ENCODE data around the gene MBD3. TPM values are rescaled to one million over a fixed set of nuclear protein-coding genes. Genes with fewer than 3 reads are reported as not detected.

The MBD3 gene
- total RNA-seq, 1 donor from 2014 or later = 98.2 TPM

DNA sequence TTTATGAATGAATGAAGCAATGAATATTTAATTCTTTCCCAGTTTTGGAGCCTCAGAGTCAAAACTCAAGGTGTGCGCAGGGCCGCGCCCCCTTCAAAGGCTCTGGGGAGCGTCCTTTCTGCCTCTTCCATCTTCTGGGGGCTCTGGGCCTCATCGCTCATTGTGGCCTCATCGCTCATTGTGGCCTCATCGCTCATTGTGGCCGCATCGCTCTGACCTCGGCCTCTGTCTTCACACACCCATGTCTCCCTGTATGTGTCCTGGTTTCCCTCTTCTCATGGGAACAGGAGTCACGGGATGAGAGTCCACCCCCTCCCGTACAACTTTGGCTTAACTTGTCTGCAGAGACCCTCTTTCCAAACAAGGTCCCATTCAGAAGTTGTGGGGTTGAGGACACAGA, 21.3 kb downstream of the MBD3 start:
- no peak for DNase-seq (ENCODE audit: low read depth)

DNA sequence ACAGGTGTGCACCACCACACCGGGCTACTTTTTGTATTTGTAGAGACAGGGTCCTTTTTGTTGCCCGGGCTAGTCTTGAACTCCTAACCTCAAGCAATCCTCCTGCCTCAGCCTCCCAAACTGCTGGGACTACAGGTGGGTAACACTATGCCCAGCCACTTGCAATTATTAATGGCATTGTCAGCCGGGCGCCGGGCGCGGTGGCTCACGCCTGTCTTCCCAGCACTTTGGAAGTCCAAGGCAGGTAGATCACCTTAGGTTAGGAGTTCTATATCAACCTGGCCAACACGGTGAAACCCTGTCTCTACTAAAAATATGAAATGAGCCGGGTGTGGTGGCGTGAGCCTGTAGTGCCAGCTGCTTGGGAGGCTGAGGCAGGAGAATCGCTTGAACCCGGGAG, 21.8 kb downstream of the MBD3 start:
- DNase-seq (ENCODE audit: low read depth) = no peak

DNA sequence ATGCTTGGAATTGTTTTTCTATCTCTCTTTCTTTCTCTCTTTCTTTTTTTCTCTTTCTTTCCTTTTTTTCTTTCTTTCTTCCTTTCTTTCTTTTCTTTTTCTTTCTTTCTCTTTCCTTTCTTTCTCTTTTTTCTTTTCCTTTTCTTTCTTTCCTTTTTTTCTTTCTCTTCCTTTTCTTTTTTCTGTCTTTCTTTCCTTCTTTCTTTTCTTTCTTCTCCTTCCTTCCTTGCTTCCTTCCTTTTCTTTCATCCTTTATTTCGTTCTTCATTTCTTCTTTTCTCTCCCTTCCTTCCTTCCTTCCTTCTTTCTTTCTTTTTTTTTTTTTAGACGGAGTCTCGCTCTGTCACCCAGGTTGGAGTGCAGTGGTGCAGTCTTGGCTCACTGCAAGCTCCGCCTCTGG, 22.7 kb downstream of the MBD3 start:
- DNase-seq (ENCODE audit: low read depth) = no peak

DNA sequence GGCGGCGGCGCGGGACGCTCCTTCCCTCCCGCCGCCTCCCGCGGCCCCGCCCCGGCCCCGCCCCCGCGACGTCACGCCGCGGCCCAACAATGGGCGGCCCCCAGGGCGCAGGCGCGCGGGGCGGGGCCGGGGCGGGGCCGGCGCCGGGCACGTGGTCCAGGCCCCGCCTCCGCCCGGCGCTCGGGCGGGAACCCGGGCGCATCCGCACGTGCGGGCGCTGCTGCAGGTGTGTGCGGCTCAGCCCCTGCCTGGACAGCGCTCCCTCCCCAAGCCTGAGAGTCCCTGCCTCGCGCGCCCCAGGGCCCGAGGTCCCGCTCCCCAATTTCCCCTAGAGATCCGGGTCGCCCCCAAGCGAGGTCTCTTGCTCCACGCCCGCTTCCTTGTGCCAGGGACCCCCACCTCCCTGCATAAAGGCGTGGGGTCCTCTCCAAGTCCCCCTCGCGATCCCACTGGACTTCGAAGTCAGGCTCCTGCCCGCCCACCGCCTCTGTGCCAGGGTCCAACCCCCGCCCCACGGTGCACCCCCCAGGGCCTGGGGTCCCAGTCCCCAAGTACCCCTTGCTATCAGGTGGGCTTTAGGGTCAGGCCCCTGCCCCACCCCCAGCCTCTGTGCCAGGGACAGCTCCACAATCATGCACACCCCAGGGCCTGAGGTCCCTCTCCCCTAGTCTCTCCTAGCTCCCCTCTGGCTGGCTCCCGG, 24.2 kb downstream of the MBD3 start, which contains the start of gene MEX3D:
MEX3D (minus strand) TSS at position 6 of the 700 bp plus-strand sequence. CDS start 267 bp downstream, outside the sequence.
- DNase-seq (ENCODE audit: low read depth) = no peak

DNA sequence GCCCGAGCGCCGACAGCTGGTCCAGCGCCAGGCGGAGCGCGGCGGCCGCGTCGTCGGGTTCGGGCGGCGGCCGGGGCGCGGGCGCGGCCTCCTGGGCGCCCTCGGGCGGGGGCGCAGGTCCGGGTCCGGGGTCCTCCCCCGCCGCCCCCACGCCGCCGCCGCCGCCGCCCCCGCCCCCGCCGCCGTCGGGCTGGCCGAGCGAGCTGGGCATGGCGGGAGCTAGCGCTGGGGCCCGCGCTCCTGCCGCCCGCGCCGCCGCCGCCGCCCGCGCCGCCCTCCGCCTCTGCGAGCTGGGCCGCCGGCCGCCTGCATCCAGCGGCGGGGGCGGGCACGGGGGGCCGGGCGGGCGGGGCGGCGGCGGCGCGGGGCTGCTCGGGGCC, 24.8 kb downstream of the MBD3 start:
- DNase-seq (ENCODE audit: low read depth) = no peak

DNA sequence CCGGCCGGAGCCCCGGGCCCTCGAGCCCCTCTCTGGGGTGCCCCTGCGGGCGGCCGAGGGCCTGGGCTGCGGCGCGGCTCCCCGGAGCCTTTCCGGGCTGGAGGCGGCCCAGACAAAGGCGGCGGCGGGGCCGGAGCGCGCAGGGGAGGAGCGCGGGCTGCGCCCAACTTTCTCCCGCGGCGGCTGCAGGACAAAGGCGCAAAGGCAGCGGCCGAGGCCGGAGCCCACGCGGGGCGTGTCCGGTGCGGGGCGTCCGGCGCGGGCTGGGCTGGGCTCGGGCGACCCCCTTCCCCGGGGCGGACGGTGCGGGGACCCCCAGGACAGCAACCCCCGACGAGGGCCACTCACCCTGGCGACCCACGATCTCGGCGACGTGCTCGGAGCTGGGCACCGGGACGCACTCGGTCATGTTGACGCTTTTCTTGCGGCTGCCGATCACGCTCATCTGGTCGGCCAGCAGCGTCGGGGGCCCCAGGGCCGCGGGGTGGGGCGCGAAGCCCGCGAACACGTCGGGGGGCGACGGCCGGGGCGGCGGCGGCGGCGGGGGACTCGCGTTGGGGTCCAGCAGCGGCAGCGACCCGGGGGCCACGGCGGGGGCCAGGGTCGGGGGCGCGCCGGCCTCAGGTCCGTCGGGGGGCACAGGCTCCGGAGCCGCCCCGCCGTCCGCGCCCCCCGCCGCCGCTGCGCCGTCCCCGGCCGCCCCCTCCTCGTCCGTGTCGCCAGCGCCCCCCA, 25.4 kb downstream of the MBD3 start:
- no peak for DNase-seq (ENCODE audit: low read depth)

DNA sequence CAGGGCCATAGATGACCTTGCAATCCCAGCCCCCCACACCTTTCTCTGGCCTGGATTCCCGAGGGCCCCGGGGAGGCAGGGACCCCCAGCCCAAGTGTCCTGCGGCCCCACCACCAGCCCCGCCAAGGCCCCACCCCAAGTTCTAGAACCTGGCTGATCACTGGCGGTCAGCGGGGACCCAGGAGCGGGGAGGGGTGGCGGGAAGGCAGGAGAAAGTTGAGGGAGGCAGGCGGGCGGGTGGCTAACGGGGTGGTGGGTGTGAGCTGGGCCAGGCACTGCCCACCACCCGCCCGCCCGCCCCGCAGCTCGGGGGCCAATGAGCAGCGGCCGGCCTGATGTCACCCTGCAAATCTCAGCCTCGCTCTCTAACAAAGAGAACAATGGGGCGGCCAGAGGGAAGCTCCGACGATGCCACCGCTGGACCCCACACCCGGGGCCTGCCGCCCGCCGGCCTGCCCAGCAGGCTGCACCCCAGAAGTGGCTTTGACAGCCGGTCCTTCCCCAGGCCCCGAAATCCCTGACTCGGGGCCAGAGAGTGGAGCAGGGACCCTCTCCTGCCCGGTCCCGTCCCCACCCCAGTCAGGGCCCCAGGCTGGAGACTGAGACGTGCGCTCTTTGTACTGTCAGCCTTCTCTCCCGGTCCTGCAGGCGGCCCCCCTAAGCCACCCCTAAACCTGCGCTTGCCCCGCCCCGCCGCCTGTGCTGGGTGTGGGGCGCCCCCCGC, 26.1 kb downstream of the MBD3 start:
- DNase-seq (ENCODE audit: low read depth) = peak; percentile 52

DNA sequence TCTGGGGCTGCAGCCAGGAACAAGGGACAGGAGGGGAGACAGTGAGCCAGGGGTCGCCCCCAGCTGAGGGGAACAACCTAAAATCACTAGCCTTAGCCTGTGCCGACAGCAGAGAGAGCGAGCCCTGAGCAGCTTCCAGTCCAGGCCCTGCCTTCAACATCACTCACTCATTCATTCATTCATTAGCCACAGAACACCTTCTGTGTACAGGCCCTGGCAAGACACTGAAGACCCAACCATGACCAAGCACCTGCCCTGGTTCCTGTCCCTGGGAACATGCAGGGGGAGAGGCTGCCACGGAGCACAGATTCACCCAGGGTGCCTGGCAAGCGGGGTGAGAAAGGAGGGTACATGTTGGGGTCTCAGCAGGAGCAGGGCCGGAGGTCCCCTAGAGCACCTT, 29.4 kb downstream of the MBD3 start:
- no peak for DNase-seq (ENCODE audit: low read depth)

DNA sequence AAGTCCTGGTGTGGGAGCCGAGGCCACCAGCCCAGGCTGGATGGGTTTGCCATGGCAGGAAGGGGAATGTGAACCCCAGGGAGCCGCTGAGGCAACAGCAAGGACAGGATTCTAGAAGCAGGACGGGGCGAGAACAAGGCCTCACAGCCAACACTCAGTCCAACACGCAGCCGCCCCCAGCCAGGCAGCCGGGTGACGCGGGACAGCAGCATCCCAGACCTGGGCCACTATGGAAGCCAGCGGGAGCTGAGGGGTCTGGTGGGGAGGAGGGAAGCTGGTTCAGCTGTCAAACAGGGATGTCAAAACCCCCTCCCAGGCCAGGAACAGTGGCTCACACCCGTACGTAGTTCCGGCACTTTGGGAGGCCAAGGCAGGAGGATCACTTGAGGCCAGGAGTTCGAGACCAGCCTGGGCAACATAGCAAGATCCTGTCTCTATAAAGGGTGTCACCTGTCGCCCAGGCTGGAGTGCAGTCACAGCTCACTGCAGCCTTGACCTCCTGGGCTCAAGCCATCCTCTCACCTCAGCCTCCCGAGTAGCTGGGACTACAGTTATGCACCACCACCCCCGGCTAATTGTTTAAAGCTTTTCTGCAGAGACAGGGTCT, 31.3 kb downstream of the MBD3 start:
- DNase-seq (ENCODE audit: low read depth) = no peak

DNA sequence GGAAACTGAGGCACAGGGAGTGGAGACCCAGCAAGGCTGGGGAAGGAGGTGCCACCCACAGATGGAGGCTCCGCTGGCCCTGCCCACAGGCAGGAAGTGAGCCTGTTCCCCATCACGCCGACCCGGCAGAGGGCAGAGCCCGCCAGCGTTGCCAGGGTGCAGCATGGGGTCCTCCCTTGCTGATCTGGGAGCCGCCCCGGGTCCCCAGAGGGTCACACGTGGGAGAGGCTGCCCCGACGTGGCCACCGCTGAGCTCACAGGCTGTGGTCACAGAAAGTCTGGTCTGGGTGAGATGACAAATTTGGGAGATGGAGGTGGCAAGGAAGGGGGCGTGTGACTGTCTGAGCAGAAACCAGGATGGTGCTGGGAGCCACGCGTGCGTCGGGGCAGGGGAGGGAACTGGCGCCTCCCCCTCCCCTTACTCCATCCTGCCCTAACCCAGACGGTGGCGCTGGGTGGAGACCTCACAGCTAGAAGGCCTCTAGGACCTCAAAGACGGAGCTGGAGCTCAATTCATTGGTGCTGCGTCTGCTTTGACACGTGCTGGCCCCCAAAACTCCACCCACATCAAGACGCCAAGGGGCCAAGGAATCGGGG, 32.3 kb downstream of the MBD3 start:
- DNase-seq (ENCODE audit: low read depth) = no peak

DNA sequence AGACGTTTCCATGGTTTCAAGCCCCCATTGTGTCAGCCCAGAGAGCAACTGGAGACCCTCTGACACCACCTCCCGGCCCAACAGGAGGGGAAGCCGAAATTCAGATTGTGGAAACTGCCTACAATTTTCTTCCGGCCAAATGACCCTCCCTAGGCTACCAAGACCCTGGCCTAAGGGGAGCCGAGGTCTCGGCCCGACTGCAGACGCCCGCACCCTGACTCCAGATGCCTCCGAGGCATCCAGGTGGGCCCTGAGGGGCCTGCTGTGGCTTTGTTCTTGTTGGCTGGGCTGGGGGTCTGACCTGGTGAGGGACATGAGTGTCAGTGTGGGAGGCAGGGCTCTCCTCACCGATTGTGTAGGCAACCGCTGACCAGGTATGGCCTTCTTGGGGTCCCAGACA, 34.1 kb downstream of the MBD3 start:
- DNase-seq (ENCODE audit: low read depth) = no peak

DNA sequence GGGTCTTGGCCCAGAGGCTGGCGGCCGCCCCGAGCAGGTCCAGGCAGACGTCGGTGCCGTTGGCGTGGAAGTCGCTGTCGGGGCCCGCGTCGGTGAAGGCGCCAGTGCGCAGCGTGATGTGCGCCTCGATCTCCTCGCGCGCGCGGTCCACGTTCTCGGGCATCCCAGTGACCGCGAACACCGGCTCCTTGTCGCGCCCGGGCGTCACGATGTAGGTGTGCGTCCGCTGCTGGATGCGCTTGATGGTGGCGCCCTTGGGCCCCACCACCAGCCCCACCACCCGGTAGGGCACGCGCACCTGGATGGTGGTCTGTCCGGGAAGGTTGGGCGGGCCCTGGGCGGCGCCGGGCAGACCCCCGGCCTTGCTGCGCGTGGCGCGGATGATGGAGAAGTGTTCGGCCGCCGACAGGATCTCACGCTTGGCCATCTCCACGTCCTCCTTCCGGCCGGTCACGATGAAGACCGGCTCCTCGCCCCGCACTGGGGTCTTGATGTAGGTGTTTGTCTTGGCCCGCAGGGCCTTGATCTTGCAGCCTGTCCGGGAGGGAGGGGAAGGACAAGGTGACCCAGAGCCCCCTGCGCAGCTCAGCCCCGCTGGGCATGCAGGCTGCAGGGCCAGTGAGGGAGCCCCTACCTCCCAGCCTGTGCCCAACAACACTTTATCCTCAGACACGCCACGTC, 36.1 kb downstream of the MBD3 start:
- no peak for DNase-seq (ENCODE audit: low read depth)

DNA sequence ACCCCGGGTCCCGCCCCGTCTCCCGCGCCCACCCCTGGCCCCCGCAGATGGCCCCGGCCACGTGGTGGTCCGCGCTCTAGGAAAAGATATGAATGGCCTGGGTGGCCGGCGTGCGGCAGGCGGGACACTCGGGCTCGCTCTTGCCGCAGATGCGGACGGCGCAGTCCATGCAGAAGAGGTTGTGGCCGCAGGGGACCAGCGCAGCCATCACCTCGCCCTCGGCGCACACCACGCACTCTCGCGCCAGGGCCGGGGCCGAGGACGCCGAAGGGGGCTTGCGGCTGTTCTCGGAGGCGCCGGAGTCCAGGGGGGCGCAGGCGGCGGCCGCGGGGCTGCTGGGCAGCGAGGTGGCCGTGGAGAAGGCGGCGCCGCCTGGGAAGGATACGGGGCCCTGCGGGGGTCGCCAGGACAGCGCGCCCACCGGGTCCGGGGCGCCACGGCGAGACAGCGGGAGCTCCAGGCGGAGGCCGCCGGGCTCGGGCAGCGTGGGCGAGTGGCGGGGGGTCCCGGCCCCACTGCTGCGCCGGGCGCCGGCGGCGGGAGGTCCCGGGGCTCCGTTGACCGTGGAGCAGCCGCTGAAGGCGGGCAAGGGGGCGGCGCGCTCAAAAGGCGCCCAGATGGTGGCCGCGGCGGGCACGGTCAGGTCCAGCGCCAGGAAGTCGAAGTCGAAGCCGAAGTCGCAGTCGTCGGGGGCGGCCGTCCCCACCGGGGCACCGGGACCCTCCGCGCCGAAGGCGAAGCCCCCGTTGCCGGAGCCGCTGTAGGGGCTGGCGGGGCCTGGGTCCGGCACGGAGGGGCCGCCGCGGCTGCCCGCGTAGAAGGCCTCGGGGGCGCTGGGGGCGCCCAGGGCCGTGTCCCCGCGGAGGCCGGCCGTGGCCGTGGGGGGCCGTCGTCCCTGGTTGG, 36.9 kb downstream of the MBD3 start:
- no peak for DNase-seq (ENCODE audit: low read depth)

DNA sequence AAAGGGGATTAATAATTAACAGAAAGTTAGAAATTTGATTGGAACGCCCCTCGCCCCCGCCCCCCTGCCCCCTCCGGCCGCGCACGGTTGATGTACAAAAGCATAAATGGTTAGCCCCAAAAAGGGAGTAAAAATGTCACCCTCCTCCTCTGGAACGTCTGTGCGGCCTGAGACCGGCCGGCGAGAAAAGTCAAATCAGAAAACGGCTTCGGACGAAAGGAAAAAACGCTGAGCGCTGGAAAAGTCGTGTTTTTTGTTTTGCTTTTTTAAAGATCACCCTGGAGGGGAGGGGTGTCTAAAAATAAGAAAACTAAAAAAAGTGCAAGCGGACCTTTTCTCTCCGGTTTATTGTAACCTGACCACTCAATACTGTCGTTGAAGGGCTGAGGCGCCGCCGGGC, 37.7 kb downstream of the MBD3 start:
- DNase-seq (ENCODE audit: low read depth) = no peak

DNA sequence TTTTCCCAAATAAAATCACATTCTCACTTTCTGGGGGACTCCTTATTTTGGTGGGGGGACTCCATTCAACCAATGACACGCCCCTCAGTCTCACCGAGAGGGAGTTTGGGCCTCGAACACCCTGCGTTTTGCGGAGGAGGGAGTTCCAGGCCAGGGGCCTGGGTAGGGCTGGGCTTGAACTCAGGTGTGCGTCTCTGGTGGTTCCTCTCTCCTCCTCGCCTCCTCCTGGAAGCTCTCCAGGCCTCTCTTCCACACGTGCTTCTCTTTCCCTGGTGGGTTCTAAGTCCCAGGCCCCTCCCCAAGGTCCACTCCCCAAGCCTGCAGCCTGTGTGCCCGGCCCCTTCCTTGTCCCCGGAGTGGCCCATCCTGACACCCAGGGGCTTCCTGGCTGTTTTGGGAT, 39.2 kb downstream of the MBD3 start:
- no peak for DNase-seq (ENCODE audit: low read depth)

DNA sequence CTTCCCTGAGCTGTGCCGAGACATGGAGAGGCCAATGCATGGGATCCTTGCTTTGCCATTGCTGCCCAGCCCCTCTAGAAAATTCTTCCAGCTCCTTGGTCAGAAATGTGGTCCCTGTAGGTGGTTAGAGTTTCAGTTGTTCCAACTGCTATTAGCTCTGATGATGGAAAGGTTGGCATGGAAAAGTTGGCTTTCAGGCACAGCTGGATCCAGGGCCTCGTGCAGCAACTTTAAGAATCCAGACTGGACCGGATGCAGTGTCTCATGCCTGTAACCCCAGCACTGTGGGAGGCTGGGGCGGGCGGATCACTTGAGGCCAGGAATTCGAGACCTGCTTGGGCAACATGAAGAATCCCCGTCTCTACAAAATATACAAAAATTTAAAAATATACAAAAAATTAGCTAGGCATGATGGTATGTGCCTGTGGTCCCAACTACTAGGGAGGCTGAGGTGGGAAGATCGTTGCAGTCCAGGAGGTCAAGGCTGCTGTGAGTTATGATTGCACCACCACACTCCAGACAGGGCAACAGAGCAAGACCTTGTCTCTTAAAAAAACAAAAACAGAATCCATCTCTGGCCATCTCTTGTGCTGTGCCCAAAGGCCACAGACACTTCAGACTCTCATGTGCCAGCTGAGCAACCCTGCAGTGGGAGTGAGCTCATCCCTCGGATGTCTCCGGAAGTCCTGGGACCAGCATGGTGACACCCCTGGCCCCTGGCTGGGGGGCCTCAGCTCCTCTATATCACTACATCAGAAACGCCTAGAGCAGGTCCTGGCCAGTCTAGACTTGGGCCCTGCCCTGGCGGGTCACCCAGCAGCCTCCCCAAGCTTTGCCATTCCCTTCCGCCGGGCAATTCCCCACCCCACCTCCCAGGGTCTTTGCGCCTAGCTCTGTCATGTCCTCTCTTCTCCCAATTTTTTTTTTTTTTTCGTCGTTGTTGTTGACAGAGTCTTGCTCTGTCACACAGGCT, 41.3 kb downstream of the MBD3 start:
- DNase-seq (ENCODE audit: low read depth) = no peak

DNA sequence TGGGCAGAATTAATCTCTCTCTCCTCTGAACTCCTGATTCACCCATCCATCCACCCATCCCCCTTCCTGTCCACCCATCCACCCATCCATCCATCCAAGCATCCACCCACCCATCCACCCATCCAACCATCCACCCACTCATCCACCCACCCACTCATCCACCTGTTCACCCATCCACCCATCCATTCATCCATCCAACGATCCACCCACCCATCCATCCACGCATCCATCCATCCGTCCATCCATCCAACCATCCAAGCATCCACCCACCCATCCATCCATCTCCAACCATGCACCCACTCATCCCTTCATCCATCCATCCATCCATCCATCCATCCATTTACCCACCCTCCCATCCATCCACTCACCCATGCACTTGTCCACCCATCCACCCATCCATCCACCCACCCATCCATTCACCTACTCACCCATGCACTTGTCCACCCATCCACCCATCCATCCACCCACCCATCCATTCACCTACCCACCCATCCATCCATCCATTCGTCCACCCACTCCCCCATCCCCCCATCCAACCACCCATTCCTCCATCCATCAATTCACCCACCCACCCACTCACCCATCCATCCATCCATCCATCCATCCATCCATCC, 43.2 kb downstream of the MBD3 start:
- no peak for DNase-seq (ENCODE audit: low read depth)

DNA sequence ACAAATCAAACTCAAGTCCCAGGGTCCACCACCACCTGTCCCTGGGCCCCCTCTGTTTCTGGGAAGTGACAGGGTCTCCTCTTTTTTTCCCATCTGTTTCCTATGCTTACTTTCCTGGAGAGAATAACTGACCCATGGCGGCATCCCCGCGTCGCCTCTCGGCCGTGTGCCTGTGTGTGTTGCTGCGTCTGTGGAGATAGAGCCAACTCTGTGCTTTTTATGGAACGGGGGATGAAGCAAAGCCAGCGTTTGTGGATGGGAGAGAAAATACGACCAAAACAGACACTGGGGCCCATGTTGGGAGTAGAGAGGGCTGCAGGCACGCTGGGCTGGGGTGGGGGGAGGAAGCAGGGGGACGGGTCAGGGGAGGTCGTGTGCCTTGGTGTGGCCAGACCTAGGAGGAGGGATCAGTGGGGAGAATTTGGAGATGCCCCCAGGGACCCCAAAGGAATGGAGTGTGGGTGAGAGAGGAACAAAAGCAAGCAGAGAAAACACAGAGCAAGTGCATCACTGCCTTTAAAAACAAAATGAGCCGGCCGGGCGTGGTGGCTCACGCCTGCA, 52.2 kb downstream of the MBD3 start:
- no peak for DNase-seq (ENCODE audit: low read depth)

All from renal cortical epithelial cell (primary cell).